HepG2 (cell line): ENCODE results near the gene PSMD6. TPM values are rescaled to one million over a fixed set of nuclear protein-coding genes. Genes with fewer than 3 reads are reported as not detected.

Source experiments
- DR1 ChIP-seq: sonication (generic); formaldehyde crosslinking; IDR thresholded peaks from 2 replicates; pipeline ENCODE4 v1.8.0; 2021; ENCODE audit warnings: mild to moderate bottlenecking, missing genetic modification reagents, inconsistent platforms
- ELF3 ChIP-seq: IDR thresholded peaks from 2 replicates; pipeline ENCODE4 v1.6.1; 2016; ENCODE audit warnings: missing genetic modification reagents, missing compliant biosample characterization
- FOXA1 ChIP-seq, 2 experiments: fragments of 450-650 bp in 1 of 2; sonication (generic) in 1 of 2; formaldehyde crosslinking in 1 of 2; IDR thresholded peaks; 2 replicates each; pipeline versions ENCODE4 v1.4.0 to v1.6.1; 2016 to 2020; ENCODE audit warnings: missing genetic modification reagents in 1 of 2
- LCORL ChIP-seq, 2 experiments: fragments of 450-650 bp in 1 of 2; sonication (generic) in 1 of 2; formaldehyde crosslinking in 1 of 2; IDR thresholded peaks; 2 replicates each; pipeline versions ENCODE4 v1.5.0 to v1.6.1; 2017 to 2020; ENCODE audit warnings: antibody characterized with exemption in 1 of 2, missing genetic modification reagents in 1 of 2
- MAZ ChIP-seq, 2 experiments: sonication (generic) in 1 of 2; formaldehyde crosslinking in 1 of 2; IDR thresholded peaks; 2 replicates each; pipeline versions ENCODE4 v1.5.0 to v1.6.1; 2012 to 2020; ENCODE audit warnings: low read depth in 2 of 2, mild to moderate bottlenecking in 2 of 2, borderline replicate concordance in 1 of 2, improper control_type of control experiment in 1 of 2, low read length in 1 of 2, missing genetic modification reagents in 1 of 2, moderate library complexity in 1 of 2
- NPAS2 ChIP-seq: sonication (generic); formaldehyde crosslinking; IDR thresholded peaks from 2 replicates; pipeline ENCODE4 v1.8.0; 2022; ENCODE audit warnings: mild to moderate bottlenecking, missing genetic modification reagents, borderline replicate concordance
- SRY ChIP-seq: sonication (generic); formaldehyde crosslinking; IDR thresholded peaks from 2 replicates; pipeline ENCODE4 v1.8.0; 2022; ENCODE audit warnings: mild to moderate bottlenecking, missing genetic modification reagents
- STAG1 ChIP-seq: sonication (generic); formaldehyde crosslinking; IDR thresholded peaks from 2 replicates; pipeline ENCODE4 v1.4.0; 2020; ENCODE audit warnings: missing genetic modification reagents
- TEAD2 ChIP-seq: sonication (generic); formaldehyde crosslinking; IDR thresholded peaks from 2 replicates; pipeline ENCODE4 v1.9.0; 2021; ENCODE audit warnings: missing genetic modification reagents
- ZC3H13 ChIP-seq: sonication (generic); formaldehyde crosslinking; IDR thresholded peaks from 2 replicates; pipeline ENCODE4 v1.8.1; 2023; ENCODE audit warnings: mild to moderate bottlenecking, missing genetic modification reagents, moderate library complexity
- ZFP41 ChIP-seq: sonication (generic); formaldehyde crosslinking; IDR thresholded peaks from 2 replicates; pipeline ENCODE4 v1.4.0; 2020; ENCODE audit warnings: mild to moderate bottlenecking, missing genetic modification reagents, borderline replicate concordance
- ZNF234 ChIP-seq: sonication (generic); formaldehyde crosslinking; conservative IDR thresholded peaks from 2 replicates; pipeline ENCODE4 v1.5.1; 2020; ENCODE audit warnings: mild to moderate bottlenecking, missing genetic modification reagents
- ZNF678 ChIP-seq: sonication (generic); formaldehyde crosslinking; IDR thresholded peaks from 2 replicates; pipeline ENCODE4 v1.4.0; 2020; ENCODE audit warnings: mild to moderate bottlenecking, missing genetic modification reagents
- ZNF788 ChIP-seq: sonication (generic); formaldehyde crosslinking; IDR thresholded peaks from 2 replicates; pipeline ENCODE4 v1.5.0; 2020; ENCODE audit warnings: mild to moderate bottlenecking, missing genetic modification reagents, borderline replicate concordance
- polyA plus RNA-seq, 8 experiments: library from polyadenylated mRNA; depleted of rRNA in 3 of 8; stranded (reverse) in 7 of 8; unstranded in 1 of 8; fragments of >200 nt; fragmentation: Illumina TruSeq in 4 of 8; extraction: Trizol in 4 of 8; gene quantifications; 2 replicates each; pipeline versions ENCODE4 v1.2.1 to v1.2.3, GENCODE V29; 2011 to 2016; ENCODE audit warnings: low read depth in 4 of 8, missing spikeins in 1 of 8, mixed read lengths in 1 of 8; ENCODE audit not compliant: insufficient read depth in 1 of 8
- total RNA-seq, 5 experiments: library from RNA; depleted of rRNA; stranded (reverse); fragments of >200 nt; fragmentation: Illumina TruSeq; extraction: Trizol; gene quantifications; 2 replicates each; pipeline ENCODE4 v1.2.3, GENCODE V29; 2016; ENCODE audit warnings: low read depth in 1 of 5
- TF ChIP-seq, protein P1 (sequence below): sonication (generic); formaldehyde crosslinking; IDR thresholded peaks from 2 replicates; pipeline ENCODE4 v1.4.0; 2020; ENCODE audit warnings: low read depth, missing genetic modification reagents
- TF ChIP-seq, protein P2 (sequence below): sonication (generic); formaldehyde crosslinking; conservative IDR thresholded peaks from 2 replicates; pipeline ENCODE4 v1.8.0; 2022; ENCODE audit warnings: mild to moderate bottlenecking, moderate library complexity, missing genetic modification reagents
- TF ChIP-seq, protein P3 (sequence below), 2 experiments: sonication (generic) in 1 of 2; formaldehyde crosslinking in 1 of 2; IDR thresholded peaks; 2 replicates each; pipeline versions ENCODE4 v1.4.0 to v1.6.1; 2016 to 2020; ENCODE audit warnings: borderline replicate concordance in 1 of 2, low read depth in 1 of 2, mild to moderate bottlenecking in 1 of 2, missing genetic modification reagents in 1 of 2

Gene PSMD6
- total and polyA plus RNA-seq, 2 of the 13 experiments (the other 11 are each of a cell fraction or from before 2014, with no cell fraction given) = 36.8 to 117 TPM

GRCh38 chr3:63967675-63968611 is 55.4 kb downstream of the PSMD6 start (continued):
- TF ChIP-seq ZNF678 (CRISPR knock-in tag) = no peak
- no peak for TF ChIP-seq TEAD2 (CRISPR knock-in tag)
- TF ChIP-seq NPAS2 (CRISPR knock-in tag) = no peak
- no peak for TF ChIP-seq ZC3H13 (CRISPR knock-in tag)
- TF ChIP-seq DR1 = peak; percentile 56; the same call in 1 of the 2 replicates
- TF ChIP-seq, protein P1, sequence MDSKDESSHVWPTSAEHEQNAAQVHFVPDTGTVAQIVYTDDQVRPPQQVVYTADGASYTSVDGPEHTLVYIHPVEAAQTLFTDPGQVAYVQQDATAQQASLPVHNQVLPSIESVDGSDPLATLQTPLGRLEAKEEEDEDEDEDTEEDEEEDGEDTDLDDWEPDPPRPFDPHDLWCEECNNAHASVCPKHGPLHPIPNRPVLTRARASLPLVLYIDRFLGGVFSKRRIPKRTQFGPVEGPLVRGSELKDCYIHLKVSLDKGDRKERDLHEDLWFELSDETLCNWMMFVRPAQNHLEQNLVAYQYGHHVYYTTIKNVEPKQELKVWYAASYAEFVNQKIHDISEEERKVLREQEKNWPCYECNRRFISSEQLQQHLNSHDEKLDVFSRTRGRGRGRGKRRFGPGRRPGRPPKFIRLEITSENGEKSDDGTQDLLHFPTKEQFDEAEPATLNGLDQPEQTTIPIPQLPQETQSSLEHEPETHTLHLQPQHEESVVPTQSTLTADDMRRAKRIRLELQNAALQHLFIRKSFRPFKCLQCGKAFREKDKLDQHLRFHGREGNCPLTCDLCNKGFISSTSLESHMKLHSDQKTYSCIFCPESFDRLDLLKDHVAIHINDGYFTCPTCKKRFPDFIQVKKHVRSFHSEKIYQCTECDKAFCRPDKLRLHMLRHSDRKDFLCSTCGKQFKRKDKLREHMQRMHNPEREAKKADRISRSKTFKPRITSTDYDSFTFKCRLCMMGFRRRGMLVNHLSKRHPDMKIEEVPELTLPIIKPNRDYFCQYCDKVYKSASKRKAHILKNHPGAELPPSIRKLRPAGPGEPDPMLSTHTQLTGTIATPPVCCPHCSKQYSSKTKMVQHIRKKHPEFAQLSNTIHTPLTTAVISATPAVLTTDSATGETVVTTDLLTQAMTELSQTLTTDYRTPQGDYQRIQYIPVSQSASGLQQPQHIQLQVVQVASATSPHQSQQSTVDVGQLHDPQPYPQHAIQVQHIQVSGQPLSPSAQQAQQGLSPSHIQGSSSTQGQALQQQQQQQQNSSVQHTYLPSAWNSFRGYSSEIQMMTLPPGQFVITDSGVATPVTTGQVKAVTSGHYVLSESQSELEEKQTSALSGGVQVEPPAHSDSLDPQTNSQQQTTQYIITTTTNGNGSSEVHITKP (CRISPR knock-in tag) = no peak
- TF ChIP-seq, protein P2, sequence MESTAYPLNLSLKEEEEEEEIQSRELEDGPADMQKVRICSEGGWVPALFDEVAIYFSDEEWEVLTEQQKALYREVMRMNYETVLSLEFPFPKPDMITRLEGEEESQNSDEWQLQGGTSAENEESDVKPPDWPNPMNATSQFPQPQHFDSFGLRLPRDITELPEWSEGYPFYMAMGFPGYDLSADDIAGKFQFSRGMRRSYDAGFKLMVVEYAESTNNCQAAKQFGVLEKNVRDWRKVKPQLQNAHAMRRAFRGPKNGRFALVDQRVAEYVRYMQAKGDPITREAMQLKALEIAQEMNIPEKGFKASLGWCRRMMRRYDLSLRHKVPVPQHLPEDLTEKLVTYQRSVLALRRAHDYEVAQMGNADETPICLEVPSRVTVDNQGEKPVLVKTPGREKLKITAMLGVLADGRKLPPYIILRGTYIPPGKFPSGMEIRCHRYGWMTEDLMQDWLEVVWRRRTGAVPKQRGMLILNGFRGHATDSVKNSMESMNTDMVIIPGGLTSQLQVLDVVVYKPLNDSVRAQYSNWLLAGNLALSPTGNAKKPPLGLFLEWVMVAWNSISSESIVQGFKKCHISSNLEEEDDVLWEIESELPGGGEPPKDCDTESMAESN (CRISPR knock-in tag) = peak; percentile 50; the same call in 1 of the 2 replicates
- no peak for TF ChIP-seq LCORL (IDR thresholded peaks at IDR 0.05)
- TF ChIP-seq LCORL (CRISPR knock-in tag; IDR thresholded peaks at IDR 0.05) = no peak
- no peak for TF ChIP-seq SRY
- peak; percentile 59; the same call in 1 of the 2 replicates for TF ChIP-seq ZNF788 (CRISPR knock-in tag)
- TF ChIP-seq ZFP41 = no peak
- TF ChIP-seq ELF3 = no peak
- TF ChIP-seq FOXA1 (IDR thresholded peaks at IDR 0.05) = no peak
- no peak for TF ChIP-seq FOXA1 (CRISPR knock-in tag; IDR thresholded peaks at IDR 0.05)
- TF ChIP-seq, protein P3, sequence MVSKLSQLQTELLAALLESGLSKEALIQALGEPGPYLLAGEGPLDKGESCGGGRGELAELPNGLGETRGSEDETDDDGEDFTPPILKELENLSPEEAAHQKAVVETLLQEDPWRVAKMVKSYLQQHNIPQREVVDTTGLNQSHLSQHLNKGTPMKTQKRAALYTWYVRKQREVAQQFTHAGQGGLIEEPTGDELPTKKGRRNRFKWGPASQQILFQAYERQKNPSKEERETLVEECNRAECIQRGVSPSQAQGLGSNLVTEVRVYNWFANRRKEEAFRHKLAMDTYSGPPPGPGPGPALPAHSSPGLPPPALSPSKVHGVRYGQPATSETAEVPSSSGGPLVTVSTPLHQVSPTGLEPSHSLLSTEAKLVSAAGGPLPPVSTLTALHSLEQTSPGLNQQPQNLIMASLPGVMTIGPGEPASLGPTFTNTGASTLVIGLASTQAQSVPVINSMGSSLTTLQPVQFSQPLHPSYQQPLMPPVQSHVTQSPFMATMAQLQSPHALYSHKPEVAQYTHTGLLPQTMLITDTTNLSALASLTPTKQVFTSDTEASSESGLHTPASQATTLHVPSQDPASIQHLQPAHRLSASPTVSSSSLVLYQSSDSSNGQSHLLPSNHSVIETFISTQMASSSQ (IDR thresholded peaks at IDR 0.05; ENCODE audit: low read depth) = no peak
- TF ChIP-seq, protein P3 (CRISPR knock-in tag; IDR thresholded peaks at IDR 0.05; ENCODE audit: borderline replicate concordance) = peak; percentile 53; the same call in 1 of the 2 replicates
- no peak for TF ChIP-seq MAZ (IDR thresholded peaks at IDR 0.05; ENCODE audit: borderline replicate concordance, low read depth, low read length)
- TF ChIP-seq MAZ (CRISPR knock-in tag; IDR thresholded peaks at IDR 0.05; ENCODE audit: low read depth) = 0 out of 2 replicates have a peak, but pooled peaks have one; percentile 12
- no peak for TF ChIP-seq STAG1
- no peak for TF ChIP-seq ZNF234
